NCI-H1092 (cell line): Measurements from ENCODE around the gene SPAAR.
A peak's percentile ranks its signal among the peaks of the same experiment; 100 is the strongest.
"Not testable (repeated sequence)": the region's sequence is repeated elsewhere in the genome, so short reads cannot be mapped to it uniquely, and the experiment has no call there.

Experiments used
- DNase-seq: peaks from one replicate; lab custom pipeline; 2025; lab: John Stamatoyannopoulos, UW

Gene SPAAR

GRCh38 chr9:35923598-35923926 is 14.3 kb downstream of the SPAAR start:
- DNase-seq, result no peak

- DNase-seq, result no peak
Observed at GRCh38 chr9:35923927-35924763, 14.9 kb downstream of the SPAAR start.

GRCh38 chr9:35928591-35929452 is 19.5 kb downstream of the SPAAR start:
- DNase-seq, result no peak

- DNase-seq, result no peak
Observed at GRCh38 chr9:35929453-35929718, 20.1 kb downstream of the SPAAR start.

- DNase-seq, result no peak
Observed at GRCh38 chr9:35930521-35930920, 21.2 kb downstream of the SPAAR start.

- DNase-seq, result no peak
Observed at GRCh38 chr9:35930989-35931388, 21.7 kb downstream of the SPAAR start.

- DNase-seq, result no peak
Observed at GRCh38 chr9:35932735-35933134, 23.4 kb downstream of the SPAAR start.

GRCh38 chr9:35933550-35934067 is 24.3 kb downstream of the SPAAR start:
- no peak for DNase-seq

- DNase-seq, result not testable (repeated sequence)
Observed at GRCh38 chr9:35934069-35934468, 24.8 kb downstream of the SPAAR start.

GRCh38 chr9:35935261-35935660 is 26.0 kb downstream of the SPAAR start:
- DNase-seq, result no peak

- DNase-seq, result no peak
Observed at GRCh38 chr9:35935755-35936509, 26.6 kb downstream of the SPAAR start.

GRCh38 chr9:35937227-35937626 is 27.9 kb downstream of the SPAAR start:
- no peak for DNase-seq

GRCh38 chr9:35938474-35939356 is 29.4 kb downstream of the SPAAR start:
- no peak for DNase-seq

GRCh38 chr9:35939679-35940250 is 30.5 kb downstream of the SPAAR start:
- no peak for DNase-seq

GRCh38 chr9:35940458-35941407 is 31.4 kb downstream of the SPAAR start:
- DNase-seq, result no peak

GRCh38 chr9:35942286-35942685 is 33.0 kb downstream of the SPAAR start:
- no peak for DNase-seq

GRCh38 chr9:35944173-35944572 is 34.9 kb downstream of the SPAAR start:
- no peak for DNase-seq

- DNase-seq, result no peak
Observed at GRCh38 chr9:35944841-35945240, 35.6 kb downstream of the SPAAR start.

GRCh38 chr9:35945341-35946018 is 36.2 kb downstream of the SPAAR start:
- DNase-seq, result peak; percentile 76
